Upper lobe of right lung (tissue), 1 donor: Measurements from ENCODE around the gene SDC3. TPM values are rescaled to one million over a fixed set of nuclear protein-coding genes. Genes with fewer than 3 reads are reported as not detected.

Experiments
- ATAC-seq: fragments of 200-7000 bp; cut with Tn5 transposase; one replicate; pipeline ENCODE4 v1.9.1; 2020; ENCODE audit warnings: mild to moderate bottlenecking, moderate library complexity
- DNase-seq: peaks from one replicate; pipeline ENCODE4 v3.0.0-alpha.2; 2020
- H3K27ac ChIP-seq: fragments of 200-600 bp; one replicate; pipeline ENCODE4 v1.8.0; 2022
- H3K27me3 ChIP-seq: fragments of 200-600 bp; one replicate; pipeline ENCODE4 v1.8.0; 2022; ENCODE audit warnings: mild to moderate bottlenecking
- H3K36me3 ChIP-seq: fragments of 200-600 bp; one replicate; pipeline ENCODE4 v1.8.0; 2022
- H3K4me1 ChIP-seq: fragments of 200-600 bp; one replicate; pipeline ENCODE4 v1.8.0; 2022
- H3K4me3 ChIP-seq: fragments of 200-600 bp; one replicate; pipeline ENCODE4 v1.8.0; 2022; ENCODE audit warnings: mild to moderate bottlenecking
- H3K9me3 ChIP-seq: fragments of 200-600 bp; one replicate; pipeline ENCODE4 v1.8.0; 2022
- intact Hi-C: fragments of 100-400 bp; cut with DNase I; formaldehyde crosslinking; loops from one replicate; pipeline ENCODE4 v1.11.0; 2022
- total RNA-seq: library from RNA; stranded (reverse); fragmentation: NEBNext Ultra II Directional; extraction: Animal tissue kit (Norgen Biotek cat#: 25700); gene quantifications from one replicate; pipeline ENCODE4 v1.2.1, GENCODE V29; 2021
- TF ChIP-seq, protein P1 (sequence below): fragments of 200-600 bp; IDR thresholded peaks from one replicate; pipeline ENCODE4 v1.8.0; 2022; ENCODE audit warnings: antibody characterized with exemption
- donor health status: DM: no; HTN: yes; CAD: no; lungs with severe emphysema.

SDC3 gene
- total RNA-seq, 1 donor from 2014 or later, result 39.4 TPM

DNA sequence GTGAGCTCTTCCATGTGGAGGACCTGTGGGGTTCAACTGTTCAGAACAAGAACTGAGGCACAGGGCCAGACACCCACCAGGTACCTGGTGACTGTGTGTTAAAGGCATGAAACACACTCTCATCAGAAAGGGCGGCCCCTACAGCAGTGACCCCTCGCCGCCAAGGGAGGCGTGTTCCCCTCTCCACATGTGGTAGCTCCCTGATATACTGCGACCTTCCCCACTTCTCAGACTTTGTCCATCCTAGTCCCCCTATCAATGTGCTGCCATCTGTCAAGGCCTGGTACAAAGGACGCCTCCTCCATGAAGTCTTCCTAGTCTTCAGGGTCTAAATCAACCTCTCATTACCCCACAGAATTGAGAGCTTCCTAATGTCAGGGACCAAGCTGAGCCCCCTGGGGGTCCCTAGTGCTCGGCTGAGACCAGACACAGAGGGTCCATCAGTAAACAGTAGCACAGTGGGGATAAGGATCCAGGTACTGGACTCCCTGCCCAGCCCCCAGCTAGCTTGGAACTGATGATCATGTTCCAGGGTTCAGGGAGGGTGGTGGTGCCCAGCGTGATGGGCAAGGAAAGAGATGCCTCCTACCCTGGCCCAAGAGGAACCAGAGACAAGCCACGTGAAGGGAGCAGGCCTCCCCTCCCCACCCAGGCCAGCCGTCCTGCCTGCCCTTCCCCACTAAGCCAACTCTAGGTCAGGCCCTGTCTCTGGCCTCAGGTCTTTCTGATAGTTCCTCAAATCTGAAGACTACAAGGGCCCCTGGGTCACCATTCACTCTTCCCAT lies 10.3 kb downstream of the SDC3 start:
- ATAC-seq (no peak), DNase-seq (no peak)
- intact Hi-C loops, result no loop called here
- no peaks in the 10 kb centered on the region for H3K27me3 ChIP-seq
- H3K9me3 ChIP-seq, result no peaks in the 10 kb centered on the region
- TF ChIP-seq, protein P1, sequence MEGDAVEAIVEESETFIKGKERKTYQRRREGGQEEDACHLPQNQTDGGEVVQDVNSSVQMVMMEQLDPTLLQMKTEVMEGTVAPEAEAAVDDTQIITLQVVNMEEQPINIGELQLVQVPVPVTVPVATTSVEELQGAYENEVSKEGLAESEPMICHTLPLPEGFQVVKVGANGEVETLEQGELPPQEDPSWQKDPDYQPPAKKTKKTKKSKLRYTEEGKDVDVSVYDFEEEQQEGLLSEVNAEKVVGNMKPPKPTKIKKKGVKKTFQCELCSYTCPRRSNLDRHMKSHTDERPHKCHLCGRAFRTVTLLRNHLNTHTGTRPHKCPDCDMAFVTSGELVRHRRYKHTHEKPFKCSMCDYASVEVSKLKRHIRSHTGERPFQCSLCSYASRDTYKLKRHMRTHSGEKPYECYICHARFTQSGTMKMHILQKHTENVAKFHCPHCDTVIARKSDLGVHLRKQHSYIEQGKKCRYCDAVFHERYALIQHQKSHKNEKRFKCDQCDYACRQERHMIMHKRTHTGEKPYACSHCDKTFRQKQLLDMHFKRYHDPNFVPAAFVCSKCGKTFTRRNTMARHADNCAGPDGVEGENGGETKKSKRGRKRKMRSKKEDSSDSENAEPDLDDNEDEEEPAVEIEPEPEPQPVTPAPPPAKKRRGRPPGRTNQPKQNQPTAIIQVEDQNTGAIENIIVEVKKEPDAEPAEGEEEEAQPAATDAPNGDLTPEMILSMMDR, result no peak
- H3K4me3 ChIP-seq, result no peak overlapping the region
- peaks cover 23% of the 10 kb centered on the region for H3K4me1 ChIP-seq
- no peaks in the 10 kb centered on the region for H3K36me3 ChIP-seq
- no peak overlapping the region for H3K27ac ChIP-seq

DNA sequence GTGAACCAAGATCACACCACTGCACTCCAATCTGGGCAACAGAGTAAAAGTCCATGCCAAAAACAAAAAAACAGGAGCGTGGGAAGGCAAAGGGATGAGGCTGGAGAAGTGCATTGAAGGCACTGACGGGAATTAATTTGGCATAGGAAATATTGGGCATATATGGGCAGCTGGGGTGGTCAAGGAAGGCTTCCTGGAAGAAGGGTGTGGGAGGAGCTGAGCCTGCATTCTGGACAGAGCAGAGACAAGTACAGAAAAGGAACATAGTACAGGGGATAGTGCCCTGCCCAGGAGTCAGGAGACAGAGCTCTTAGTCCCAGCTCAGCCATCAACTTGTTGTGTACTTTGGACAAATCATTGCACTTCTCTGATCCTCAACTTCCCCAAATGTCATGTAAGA lies 11.7 kb downstream of the SDC3 start:
- Histone ChIP-seq H3K9me3 (no peaks in the 10 kb centered on the region), H3K36me3 (no peaks in the 10 kb centered on the region), H3K4me3 (no peak overlapping the region), H3K27me3 (no peaks in the 10 kb centered on the region), H3K4me1 (peaks cover 10% of the 10 kb centered on the region), H3K27ac (no peak overlapping the region)
- DNase-seq (no peak), ATAC-seq (no peak)
- intact Hi-C loops, result no loop called here
- TF ChIP-seq, protein P1, result no peak

GRCh38 chr1:30895944-30896660 lies 12.5 kb downstream of the SDC3 start:
- no peaks in the 10 kb centered on the region for H3K36me3 ChIP-seq
- no peak overlapping the region for H3K4me3 ChIP-seq
- no peak overlapping the region for H3K27ac ChIP-seq
- intact Hi-C loops, result no loop called here
- TF ChIP-seq, protein P1, result no peak
- H3K9me3 ChIP-seq, result no peaks in the 10 kb centered on the region
- DNase-seq (no peak), ATAC-seq (no peak)
- H3K27me3 ChIP-seq, result no peaks in the 10 kb centered on the region
- peaks cover 5% of the 10 kb centered on the region for H3K4me1 ChIP-seq

GRCh38 chr1:30895382-30895943 lies 13.1 kb downstream of the SDC3 start:
- TF ChIP-seq, protein P1, result no peak
- H3K4me3 ChIP-seq, result no peak overlapping the region
- H3K9me3 ChIP-seq, result no peaks in the 10 kb centered on the region
- no peaks in the 10 kb centered on the region for H3K27me3 ChIP-seq
- ATAC-seq, result no peak
- no peak overlapping the region for H3K27ac ChIP-seq
- no peaks in the 10 kb centered on the region for H3K36me3 ChIP-seq
- peaks cover 5% of the 10 kb centered on the region for H3K4me1 ChIP-seq
- intact Hi-C loops, result no loop called here
- DNase-seq, result no peak

GRCh38 chr1:30894508-30894973 lies 14.0 kb downstream of the SDC3 start:
- intact Hi-C loops, result no loop called here
- Histone ChIP-seq H3K27me3 (no peaks in the 10 kb centered on the region), H3K4me3 (no peak overlapping the region), H3K4me1 (peaks cover 5% of the 10 kb centered on the region), H3K36me3 (no peaks in the 10 kb centered on the region), H3K27ac (no peak overlapping the region), H3K9me3 (no peaks in the 10 kb centered on the region)
- DNase-seq (no peak), ATAC-seq (no peak)
- TF ChIP-seq, protein P1, result no peak
